CD4-positive, alpha-beta T cell treated with Interleukin-17A for 1 hour (primary cell): Measurements from ENCODE around the gene PNPLA7.

ENCODE experiments used
- DNase-seq: peaks from one replicate; pipeline ENCODE4 v3.0.0-alpha.2; 2020

Gene PNPLA7

GRCh38 chr9:137432687-137433348 is 117.4 kb downstream of the PNPLA7 start:
- DNase-seq, result no peak

- DNase-seq, result no peak
Measured at GRCh38 chr9:137431416-137431931, 118.7 kb downstream of the PNPLA7 start.

GRCh38 chr9:137430723-137431415 is 119.3 kb downstream of the PNPLA7 start:
- no peak for DNase-seq

DNA sequence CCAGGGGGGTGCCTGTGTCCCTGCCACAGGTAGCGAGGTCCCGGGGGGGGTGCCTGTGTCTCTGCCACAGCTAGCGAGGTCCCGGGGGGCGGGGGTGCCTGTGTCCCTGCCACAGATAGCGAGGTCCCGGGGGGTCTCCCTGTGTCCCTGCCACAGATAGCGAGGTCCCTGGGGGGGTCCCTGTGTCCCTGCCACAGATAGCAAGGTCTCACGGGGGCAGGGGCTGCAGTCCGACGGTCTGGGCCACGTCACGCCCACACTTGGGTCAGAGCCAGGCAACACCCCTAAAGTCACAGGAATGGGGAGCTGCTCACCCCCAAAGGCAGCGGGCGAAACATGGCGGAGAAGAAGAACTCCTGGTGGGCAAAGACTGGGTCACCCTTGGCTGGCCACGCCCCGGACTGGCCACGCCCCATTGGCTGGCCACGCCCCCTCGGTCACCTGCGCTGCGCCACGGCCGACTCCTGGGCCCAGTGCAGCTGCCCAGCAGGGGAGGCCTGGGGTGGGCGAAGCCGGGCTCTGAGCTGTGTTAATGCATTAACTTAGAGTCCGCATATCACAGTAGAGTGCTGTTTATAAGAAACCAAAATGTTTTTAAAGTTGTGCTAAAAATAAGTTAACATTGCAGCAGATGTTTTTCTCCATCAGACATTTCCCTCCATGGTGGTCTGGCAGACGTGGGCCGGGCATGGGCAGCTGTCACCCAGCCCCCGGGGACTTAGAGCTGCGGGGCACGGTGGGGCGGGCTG is 120.1 kb downstream of the PNPLA7 start:
- no peak for DNase-seq

DNA sequence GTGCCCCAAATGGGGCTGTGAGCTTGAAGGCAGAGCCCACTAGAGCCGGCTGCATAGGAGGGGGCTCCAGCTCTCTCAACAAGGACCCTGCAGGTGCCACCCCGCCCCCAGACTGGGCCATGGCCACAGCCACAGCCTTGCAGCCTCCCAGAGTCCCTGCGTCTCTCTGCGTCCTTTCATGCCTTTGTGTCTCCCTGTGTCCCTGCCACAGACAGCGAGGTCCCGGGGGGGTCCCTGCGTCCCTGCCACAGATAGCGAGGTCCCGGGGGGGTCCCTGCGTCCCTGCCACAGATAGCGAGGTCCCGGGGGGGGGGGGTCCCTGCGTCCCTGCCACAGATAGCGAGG is 120.7 kb downstream of the PNPLA7 start:
- DNase-seq, result no peak

DNA sequence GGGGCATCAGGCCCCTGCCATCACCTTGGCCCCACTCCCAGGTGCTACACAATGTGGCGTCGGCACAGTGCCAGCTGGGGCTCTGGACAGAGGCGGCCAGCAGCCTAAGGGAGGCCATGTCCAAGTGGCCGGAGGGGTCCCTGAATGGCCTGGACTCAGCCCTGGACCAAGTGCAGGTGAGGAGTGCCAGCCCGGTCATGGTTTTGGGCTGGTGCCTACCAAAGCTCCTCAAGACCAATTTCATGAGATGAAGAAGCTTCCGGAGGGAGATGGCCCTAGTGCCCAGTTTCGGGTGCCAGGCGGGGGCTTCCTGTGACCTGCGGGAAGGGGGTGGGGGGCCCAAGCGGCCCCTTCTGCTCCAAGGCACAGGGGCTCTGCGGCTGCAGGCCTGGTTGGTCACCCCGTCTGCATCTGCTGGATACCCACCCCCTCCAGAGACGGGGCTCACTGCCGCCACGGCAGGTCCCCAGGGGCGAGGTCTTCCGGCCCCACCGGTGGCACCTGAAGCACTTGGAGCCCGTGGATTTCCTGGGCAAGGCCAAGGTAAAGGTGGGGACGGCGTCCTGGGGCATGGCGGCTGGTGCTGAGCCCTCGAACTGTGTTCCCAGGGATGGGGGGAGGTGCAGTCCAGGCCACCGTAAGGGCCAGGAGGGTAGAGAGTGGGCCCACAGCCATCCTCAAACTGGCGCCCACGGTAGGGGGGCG is 121.2 kb downstream of the PNPLA7 start:
- no peak for DNase-seq

- no peak for DNase-seq
Measured at GRCh38 chr9:137428311-137428630, 121.9 kb downstream of the PNPLA7 start.

DNA sequence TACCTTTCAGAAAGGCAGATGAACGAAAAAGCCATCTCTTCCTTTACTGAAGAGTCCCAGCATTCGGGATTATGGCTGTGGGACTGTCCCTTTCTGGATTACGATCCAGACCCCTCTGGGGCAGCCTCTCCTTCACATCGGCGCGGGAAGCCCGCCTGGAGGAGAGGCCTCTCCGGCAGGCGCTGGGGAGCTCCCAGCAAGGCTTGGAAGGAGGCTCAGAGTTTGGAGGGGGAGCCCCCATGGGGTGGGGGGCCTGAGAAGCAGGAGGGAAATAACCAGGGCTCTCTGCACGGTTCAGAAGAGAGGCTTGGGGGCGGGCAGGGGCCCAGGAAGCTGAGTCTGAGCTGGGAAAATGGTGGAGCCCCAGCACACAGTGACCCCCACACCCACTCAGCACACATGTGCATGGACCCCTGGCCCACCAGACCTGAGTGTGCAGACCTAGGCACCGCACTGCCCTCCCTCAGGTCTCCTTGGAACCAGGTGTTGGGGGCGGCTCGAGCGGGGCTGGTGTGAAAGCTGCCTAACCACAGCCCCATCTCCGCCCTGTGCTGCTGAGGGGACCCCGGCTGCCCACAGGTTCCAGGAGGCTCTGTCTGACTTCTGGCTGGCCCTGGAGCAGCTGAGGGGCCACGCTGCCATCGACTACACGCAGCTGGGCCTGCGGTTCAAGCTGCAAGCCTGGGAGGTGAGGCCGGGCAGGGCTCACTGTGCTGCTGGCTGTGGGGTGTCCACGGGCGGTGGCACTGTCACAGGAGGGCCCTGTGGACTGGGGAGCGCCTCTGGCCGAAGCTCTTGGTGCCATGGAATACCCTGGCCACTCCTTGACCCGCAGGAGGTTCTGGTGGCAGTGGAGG is 122.5 kb downstream of the PNPLA7 start:
- no peak for DNase-seq

DNA sequence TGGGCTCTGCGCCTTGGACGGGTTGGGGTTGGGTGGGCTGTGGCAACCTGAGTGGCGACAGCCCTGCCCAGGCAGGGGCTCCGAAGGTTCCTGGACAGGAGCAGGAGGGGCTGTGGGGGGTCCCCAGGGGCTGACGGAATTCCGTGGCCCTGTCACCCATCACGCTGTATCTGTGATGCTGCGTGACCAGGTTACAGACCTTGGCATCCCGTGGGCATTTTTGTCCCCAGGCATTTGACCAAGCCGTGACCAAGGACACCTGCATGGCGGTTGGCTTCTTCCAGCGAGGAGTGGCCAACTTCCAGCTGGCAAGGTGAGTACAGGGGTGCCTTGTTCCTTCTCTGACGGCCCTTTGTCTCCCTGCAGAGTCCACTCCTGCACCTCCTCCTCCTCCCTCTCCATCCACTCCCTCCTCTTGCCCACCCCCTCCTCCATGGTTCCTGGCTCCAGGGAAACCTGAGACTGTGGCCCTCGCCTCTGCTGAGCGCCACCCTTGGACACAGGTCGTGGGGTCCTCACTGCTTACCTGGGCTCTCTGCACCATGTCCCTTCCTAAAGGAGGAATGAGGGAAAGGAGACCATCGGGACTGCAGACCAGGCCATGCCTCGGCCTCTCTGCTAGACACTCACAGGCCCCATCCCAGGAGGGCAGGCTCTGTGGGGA is 124.1 kb downstream of the PNPLA7 start:
- no peak for DNase-seq

- DNase-seq, result no peak
Measured at GRCh38 chr9:137423514-137424291, 126.5 kb downstream of the PNPLA7 start.

GRCh38 chr9:137422604-137423513 is 127.3 kb downstream of the PNPLA7 start, which contains the start of the genes EXD3 and NOXA1:
Gene EXD3, minus strand, starts transcription at chr9:137423162. Its CDS starts 27,805 bp downstream, at chr9:137395357.
Gene NOXA1, plus strand, starts transcription at chr9:137423393. Its CDS starts 137 bp downstream, at chr9:137423530.
- peak; percentile 94 for DNase-seq

GRCh38 chr9:137421838-137422603 is 128.2 kb downstream of the PNPLA7 start:
- DNase-seq, result no peak

- peak; percentile 6 for DNase-seq
Measured at GRCh38 chr9:137417161-137418021, 132.8 kb downstream of the PNPLA7 start.

- DNase-seq, result no peak
Measured at GRCh38 chr9:137416563-137417151, 133.5 kb downstream of the PNPLA7 start.

- no peak for DNase-seq
Measured at GRCh38 chr9:137416006-137416562, 134.1 kb downstream of the PNPLA7 start.

- no peak for DNase-seq
Measured at GRCh38 chr9:137415451-137415850, 134.8 kb downstream of the PNPLA7 start.

DNA sequence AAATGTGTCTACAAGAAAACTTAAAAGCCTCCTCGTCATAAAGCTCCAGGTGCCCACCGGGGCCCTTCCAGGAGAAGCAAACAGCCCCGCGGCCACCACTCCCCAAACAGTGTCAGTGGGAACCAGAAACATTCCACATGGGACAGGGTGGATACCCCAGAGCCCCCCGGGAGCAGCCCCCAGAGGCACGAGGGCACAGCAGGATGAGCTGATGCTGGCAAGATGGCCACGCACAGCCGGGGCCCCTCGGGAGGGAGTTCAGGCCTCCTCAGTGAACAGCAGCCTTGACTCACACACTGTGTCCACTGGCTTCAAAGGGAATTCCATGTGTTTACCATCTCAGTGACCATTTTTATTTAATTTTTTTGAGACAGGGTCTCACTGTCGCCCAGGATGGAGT is 137.8 kb downstream of the PNPLA7 start:
- DNase-seq, result no peak
